Central memory CD4-positive, alpha-beta T cell (primary cell): Measurements from ENCODE around the gene LNX1.
"Not testable (repeated sequence)": the region's sequence is repeated elsewhere in the genome, so short reads cannot be mapped to it uniquely, and the experiment has no call there.

ENCODE experiments used
- DNase-seq: peaks from one replicate; pipeline ENCODE4 v3.0.0; 2022

The LNX1 gene

DNA sequence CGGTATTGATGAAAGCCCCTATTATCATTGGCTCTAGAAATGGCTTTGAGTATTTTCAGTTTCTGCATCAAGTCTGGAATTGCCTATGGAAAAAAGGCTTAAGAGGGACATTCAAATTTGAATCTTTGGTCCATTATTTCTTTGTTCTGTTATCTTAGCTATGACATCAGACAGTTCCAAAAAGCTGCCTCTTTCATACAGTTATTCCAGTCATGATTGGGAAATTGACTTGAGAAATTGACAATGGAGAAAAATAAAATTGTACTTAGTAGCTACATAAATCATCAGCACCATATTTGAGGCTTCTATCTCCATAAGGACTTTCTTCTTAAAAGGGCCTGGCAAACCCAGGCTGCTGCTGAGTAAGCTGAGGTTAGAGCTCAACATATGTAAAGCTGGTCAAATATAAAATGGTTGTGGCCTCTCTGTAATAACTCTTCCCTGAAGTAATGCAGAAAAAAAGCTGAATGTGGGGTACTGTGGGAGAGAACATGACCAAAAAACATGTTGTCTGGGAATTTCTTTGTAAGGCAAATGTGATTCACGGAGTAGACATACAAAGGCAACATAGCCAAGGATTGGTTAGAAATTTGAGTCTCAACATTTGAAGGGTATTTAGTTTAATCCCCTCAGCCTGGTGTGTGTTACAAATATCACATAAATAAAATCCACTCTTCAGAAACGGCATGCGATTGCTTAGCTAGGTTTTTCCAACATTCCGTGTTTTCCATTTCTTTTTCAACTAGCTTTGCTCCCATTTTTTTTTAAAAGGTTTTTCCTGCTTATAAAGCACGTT, 100.9 kb downstream of the LNX1 start:
- no peak for DNase-seq

DNA sequence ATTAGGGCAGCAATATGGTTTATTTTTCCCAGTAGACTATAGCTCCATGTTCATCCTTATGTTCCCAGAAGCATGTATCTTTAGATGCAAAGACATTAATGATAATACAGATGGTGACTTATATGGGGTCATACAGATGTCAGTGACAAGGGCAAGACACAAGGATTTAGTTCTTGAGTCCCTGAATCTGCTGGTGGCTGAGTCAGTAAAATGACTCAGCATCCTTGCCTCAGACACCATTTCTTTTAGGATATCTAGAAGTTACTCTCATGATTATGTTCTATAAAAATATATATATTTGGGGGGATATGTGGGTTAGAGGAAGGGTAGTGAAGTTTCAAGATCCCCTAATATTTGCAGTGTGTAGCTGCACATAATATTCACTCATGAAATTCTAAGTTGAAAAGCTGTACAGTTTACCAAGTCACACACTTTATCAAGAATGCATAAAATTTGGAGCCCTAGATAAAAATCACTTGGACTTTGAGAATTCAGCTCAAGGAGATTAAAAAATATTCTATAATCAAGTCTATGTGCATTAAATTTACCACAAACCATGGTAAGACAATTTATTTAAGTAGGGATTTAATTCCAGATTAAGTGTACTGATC, 101.9 kb downstream of the LNX1 start:
- DNase-seq: no peak

DNA sequence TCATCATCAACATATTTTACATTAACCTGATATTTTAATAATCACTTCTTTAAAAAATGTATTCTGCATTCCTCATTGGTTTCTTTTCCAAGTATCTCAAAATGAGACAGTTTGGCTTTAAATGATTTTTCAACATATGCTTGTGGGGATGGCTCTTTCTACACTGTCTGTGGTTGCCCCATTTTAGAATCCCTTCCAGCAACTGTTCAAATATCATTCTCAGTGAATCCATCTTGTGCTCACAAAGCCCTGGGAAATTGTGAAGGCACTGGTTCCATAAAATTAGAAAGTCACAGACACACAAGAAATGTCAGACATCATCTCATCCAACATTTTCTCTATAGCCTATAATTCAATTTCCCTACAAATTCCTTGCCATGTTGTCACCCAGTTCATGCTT, 103.5 kb downstream of the LNX1 start:
- no peak for DNase-seq

DNA sequence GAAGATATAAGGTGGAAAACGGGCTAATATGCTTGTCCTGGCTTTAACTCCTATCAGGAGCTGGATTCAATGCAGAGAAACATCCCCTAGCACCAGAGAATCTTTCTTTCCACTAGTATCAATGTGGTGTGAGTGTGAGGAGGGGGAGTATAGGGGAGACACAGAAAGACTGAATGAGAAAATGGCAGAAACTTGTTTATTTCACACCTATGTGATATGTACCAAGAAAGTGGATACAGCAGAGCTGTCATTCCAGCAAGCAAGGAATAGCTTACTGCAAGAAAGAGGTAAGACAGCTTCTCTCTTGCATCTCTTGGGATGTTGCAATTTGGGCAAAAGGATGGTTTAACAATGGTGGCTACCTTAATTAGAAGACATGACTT, 105.6 kb downstream of the LNX1 start:
- no peak for DNase-seq

DNA sequence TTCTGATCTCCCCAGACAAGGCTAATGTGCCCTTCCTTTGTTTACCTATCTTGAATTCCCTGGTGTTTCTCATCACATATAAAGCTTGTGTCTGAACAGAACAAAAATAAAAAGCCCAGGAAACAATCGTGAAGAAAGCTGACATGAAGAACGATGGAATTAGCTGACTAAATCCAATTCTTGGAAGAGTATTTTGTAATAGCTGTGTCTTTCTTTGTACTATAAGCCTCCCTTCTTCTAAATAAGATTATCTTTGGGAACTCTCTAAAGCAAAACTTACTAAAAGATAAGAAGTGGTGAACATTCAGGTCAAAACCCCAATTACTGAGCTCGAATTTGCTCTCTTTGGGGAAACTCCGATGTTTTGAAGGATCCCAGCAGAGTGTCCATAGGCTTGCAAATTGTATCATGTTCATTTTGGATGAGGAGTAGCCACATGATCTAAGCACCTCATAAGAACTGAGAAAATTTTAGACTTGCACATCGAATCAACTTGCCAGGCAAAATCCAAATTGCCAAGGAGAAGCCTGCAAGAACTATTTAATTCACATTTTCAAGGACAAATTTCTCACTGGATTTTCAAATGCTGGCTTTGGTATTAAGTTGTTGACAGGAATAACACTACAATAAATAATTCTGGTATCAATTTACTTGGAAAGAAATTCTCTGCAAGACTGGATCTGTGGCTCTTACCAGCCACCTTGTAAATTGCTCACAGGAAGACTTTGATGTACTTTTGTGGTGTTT, 106.2 kb downstream of the LNX1 start:
- no peak for DNase-seq

DNA sequence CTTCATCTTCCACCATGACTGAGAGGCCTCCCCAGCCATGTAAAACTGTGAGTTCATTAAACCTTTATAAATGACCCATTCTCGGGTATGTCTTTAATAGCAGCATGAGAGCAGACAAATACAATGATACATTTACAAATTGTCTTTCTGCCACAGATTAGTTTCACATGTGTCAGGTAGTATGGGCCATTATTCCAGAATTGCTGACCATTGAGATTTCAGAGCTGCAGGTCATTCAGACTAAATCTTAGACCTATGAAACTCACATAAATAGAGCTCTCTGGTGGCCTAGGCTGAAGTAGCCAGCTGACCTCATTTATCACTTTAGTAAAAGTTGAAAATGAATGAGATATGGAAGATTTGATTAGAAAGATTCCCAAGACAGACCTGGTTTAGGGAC, 108.0 kb downstream of the LNX1 start:
- no peak for DNase-seq

DNA sequence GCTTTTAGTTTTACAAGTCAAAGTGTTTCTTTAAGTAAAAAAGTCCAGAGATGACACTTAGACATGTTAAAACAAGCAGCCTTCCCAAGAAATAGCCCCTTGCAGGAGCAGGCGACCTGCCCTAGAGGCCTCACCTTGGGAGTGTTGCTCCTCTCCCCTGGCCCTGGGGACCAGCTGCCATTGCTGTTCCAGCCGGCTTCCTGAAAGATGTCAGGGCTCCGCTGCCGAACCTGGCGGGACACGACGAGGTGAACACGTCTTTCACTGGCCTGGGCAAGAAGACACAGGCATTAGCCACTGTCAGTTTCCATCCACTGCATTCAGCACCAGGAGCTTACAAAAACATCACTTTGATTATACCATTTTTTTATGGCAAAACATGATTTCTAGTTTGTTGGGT, 109.7 kb downstream of the LNX1 start:
- DNase-seq: no peak

DNA sequence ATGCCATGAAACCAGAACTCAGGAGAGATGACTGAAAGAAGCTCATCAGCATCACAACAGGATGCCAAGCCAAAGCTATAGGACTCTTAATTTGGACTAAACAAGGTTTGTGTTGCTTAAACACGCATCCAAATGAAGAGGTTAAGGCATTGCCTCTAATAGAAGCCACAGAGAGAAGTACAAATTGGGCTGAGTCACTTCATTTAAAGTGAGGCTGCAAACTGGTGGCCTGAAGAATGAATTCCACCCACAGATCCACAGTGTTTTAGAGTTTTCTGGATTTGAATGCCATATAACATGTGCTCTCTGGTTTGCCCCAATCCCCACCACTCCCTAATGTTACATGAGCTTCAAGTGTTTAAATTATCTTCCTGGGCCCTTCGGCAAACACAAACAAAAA, 110.4 kb downstream of the LNX1 start:
- DNase-seq: no peak

DNA sequence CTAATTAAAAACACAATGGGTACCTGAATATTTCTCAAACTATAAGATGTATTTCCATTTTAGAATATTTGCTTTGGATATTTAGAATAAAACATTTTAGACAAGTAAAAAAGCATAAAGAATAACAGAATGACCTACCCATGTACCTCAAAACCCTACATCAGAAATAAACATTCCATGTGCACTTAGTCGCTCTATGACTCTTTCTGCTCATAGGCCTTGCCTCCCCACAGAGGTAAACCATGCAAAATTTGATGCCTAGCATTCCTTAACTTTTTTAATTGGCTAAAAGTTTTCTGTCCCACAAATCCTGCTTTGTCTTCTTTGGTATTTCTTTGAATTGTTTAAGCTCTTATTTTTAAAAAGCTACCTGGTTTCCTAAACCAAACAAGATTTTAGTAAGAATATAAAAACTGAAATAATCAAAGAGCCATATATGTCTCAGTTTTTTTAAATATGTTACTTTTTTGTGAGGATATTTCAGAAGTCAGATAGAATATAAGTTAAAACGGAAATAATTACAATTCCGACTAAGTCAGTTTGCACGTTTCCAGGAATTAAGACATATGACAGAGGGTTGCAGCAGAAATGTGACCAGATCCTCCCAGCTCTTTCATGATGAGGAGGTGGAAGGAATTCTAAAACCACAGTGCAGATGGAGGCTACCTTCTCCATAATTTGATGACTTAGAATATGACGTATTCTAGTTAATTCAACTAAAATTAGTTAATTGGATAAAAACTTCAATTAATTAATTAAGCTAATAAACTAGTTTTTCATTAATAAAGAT, 111.4 kb downstream of the LNX1 start:
- no peak for DNase-seq

DNA sequence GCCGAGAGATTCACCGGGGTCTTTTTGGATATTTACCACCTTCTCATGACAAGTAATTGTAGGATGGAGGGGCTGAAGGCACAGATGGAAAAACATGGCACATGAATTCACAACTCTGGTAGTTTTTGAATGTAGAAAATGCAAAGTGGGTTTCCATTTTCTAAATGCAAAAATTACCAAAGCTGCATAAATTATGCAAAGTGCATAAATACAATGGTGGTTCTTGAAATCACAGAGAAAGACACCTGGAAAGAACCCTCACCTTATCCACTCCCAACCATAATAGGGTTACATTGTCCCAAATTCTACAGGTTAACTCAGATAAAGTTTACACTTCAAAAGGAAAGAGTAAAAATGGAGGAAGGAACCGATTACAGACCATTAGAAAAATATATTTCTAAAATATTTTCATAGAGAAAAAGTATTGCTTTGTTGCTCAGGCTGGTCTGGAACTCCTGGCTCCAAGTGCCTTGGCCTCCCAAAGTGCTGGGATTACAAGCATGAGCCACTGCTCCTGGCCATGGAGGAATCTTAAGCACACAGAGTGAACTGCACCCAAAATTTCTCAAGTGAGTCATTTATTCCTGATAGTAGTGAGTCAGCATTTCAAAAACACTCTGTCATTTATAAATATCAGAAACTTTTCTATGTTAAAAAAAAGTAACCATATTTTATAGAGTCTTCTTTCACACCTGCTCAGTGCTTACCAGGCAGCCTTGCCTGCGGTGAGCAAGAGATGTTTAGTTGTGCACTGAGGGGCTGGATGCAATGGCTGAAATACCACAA, 112.4 kb downstream of the LNX1 start:
- DNase-seq: no peak

DNA sequence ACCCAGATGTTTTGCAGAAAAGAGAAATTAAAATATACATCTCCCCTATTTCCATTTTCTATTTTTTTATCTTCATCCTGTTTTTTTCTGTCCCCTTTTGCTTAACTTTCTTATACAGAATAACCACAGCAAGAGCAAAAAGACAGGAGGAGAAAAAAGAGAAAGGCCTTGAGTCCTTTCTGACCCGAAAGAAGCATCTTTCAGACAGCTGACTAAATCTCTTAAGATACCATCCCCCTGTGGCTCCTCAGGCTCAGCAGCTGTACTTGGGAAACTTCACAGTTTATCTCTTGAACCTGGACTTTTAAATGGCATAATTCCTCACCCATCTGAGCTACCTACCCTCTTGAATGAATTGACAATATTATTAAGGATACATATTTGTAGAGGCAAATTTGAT, 113.7 kb downstream of the LNX1 start:
- DNase-seq: no peak

DNA sequence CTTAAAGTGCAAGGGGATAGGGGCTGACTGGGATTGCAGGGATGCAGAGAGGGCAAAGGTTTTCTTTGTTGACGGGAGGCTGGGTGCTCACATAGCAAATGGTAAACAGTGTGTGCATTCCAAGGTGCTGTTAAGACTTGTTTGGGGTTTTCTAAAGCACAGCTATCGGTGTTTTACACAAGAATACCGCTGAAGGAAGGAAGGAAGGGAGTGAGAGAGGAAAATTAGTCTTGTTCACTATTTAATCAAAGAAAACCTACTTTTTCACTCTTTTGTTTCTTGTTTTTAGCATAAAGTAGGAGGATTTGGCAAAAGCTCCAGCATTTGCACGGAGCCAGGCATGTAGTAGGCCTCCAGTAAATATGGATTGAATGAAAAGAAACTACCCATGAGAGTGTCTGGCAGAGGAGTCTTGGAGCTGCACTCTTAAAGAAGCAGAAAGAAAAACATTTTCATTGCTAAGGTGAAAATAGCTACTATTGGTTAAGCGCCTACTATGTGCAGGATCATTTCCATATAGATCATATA, 114.2 kb downstream of the LNX1 start:
- DNase-seq: no peak

DNA sequence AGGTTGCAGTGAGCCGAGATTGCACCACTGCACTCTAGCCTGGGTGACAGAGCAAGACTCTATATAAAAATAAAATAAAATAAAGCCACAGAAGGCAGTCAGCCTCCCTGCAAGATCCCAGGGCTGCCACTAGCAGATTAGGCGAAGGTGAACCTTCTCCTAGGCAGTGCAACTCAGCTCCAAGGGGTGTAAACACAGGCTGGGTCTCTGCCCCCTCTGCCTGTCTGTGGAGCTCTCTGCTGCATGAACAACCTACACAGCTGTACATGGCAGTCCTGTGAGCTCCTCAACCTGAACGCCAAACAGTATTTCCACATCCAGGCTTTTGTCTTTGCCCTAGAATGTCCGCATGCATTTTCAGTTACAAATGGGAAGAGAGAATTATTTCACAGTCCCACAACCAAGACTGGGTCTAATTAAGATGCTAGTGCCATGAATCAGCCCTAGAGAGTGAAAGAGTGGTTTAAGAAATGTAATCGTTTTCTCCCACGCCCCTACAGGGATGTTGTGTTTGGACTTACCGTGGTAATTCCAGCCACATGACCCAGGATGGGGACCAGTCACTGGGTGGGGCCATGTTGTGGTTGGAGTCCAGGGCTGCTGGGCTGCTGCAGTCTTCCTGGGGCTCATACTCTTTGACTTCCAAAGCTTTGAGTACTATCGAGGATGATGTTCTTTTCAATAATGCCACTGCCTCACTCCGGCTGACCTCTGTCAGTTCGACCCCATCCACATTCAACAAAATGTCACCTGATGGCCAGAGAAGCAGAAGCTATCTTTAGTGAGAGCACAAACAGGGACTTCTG, 114.9 kb downstream of the LNX1 start:
- no peak for DNase-seq

DNA sequence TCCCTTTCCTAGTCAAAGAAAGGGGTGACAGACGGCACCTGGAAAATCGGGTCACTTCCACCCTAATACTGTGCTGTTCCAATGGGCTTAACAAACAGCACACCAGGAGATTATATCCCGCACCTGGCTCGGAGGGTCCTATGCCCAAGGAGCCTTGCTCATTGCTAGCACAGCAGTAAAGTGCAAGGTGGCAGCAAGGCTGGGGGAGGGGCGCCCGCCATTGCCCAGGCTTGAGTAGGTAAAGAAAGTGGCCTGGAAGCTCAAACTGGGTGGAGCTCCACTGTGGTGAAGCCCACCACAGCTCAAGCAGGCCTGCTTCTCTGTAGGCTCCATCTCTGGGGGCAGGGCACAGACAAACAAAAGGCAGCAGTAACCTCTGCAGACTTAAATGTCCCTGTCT, 124.7 kb downstream of the LNX1 start:
- not testable (repeated sequence) for DNase-seq

DNA sequence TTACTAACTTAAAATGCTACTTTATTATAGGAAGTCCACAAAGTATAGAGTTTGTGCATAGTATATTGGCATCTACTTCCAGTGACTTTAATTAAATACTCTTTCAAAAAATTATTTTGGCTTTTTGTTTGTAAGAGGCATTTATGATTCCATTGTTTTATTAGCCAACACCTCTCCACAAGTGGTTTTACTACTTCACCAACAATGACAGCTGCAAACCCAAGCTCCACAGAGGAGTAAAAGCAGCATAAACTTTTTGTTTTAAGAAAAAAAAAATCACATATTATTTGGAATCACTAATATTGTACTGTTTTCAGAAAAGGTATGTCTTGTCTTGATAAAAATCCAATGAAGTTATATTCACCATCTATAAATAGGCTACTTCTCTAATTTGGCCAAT, 125.4 kb downstream of the LNX1 start:
- no peak for DNase-seq

DNA sequence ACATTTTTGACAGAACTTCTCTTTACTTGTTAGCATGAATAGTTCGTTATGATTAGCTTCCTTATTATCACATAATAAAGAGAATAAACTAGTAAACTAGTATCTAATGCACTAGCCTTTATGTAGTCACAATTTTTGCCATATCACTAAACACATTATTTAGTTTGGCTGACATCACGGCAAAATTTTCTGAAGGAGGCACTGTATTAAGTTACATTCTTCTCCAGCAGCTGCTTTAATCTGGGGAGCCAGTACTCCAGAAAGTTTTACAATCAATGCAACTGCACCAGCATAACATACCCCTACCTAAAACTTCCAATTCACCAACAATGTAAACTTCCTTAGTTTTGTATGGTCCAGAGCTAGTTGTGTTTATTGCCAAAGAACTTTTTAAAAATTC, 126.0 kb downstream of the LNX1 start:
- no peak for DNase-seq

DNA sequence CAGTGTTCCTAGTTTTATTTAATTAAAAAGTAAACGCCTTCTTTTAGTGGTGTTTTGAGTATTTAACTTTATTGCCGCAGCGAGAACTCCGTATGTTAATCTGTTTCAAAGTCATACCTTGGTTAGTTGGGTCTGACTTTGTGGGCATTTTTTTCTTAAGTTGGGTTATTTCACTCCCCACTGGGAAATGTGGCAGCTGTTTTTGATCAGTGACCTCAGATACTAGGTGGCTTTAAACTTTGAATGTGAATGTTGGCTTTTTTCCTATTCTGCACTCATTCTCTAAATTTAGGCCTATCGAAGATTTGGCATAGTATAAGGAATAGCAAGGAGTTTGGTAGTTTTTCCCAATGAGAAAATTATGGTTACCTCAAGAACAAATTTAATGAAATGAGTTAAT, 127.9 kb downstream of the LNX1 start:
- no peak for DNase-seq

DNA sequence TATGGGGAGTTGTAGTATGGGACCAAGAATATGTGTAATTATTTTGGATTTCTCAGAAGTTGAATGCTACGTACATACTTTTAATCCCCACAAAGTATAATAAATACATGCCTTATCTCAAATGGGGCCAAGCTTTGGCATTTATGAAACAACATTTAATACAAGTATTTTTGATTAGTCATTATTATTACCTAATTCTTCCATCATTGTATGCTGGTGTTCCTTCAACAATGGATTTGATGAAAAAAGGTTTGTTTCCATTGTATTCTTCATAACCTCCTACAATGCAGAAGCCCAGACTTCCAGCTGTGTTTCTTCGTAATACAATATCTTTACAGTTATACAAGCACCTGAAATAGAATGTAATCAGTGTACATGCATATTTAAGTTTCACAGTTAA, 130.0 kb downstream of the LNX1 start:
- no peak for DNase-seq

DNA sequence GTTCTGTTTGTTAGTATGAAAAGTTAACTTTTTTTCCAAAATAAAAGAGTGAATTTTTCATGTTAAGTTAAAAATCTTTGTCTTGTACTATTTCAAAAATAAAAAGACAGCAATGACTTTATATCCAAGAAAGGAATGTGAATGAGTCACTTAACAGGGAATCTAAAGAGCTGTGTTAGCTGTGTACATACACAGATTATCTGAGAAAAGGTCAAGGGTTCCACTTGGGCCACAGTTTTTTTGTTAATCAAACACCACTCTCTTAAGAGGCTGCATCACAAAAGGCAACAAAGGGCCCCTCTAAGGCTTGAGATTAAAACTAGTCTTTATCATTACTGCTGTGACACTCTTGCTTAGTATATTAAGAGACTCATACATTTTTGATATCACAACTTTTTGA, 131.7 kb downstream of the LNX1 start:
- no peak for DNase-seq

DNA sequence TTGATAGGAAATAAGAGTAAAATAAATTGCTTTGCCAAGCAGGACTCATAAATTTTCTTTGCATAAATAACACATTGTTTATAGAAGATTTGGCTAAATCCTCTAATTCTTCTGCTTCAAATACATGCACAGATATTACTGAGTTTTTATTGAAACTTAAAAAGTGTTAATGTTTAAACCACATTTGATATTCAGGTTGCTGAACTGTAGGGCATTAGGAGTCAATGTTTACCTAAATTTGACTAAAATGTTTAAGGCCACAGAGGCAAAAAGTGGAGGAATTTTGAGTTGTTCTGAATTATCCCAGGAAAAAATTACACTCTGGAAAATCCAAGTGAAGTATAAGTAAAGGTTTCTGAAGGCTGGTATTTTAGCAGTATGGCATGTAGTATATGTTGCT, 135.1 kb downstream of the LNX1 start:
- no peak for DNase-seq

DNA sequence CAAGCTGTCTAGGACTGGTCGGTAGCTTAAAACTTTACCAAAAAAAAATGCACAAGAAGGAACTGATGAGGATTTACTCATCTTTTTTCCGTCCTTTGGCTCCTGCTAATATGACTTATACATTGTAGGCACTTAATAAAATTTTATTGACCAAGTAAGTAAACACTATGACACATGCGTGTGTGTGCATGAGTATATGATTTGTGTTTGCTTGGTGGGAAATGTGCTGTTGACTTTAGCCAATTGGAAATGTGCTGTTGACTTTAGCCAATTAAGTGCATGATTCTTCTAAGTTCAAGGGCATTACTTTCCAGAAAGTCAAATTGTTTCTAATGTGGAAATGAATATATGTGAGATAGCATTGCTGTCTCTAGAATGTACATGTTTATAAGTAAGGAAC, 135.5 kb downstream of the LNX1 start:
- no peak for DNase-seq
